Measurements from ENCODE around the gene PGBD1. TPM values are rescaled to one million over a fixed set of nuclear protein-coding genes. Genes with fewer than 3 reads are reported as not detected.
"Not testable (repeated sequence)": the region's sequence is repeated elsewhere in the genome, so short reads cannot be mapped to it uniquely, and the experiment has no call there.

PGBD1 gene
- total RNA-seq, 4 donors from 2014 or later, result 0.75 to 3.2 (median 2.3) TPM

DNA sequence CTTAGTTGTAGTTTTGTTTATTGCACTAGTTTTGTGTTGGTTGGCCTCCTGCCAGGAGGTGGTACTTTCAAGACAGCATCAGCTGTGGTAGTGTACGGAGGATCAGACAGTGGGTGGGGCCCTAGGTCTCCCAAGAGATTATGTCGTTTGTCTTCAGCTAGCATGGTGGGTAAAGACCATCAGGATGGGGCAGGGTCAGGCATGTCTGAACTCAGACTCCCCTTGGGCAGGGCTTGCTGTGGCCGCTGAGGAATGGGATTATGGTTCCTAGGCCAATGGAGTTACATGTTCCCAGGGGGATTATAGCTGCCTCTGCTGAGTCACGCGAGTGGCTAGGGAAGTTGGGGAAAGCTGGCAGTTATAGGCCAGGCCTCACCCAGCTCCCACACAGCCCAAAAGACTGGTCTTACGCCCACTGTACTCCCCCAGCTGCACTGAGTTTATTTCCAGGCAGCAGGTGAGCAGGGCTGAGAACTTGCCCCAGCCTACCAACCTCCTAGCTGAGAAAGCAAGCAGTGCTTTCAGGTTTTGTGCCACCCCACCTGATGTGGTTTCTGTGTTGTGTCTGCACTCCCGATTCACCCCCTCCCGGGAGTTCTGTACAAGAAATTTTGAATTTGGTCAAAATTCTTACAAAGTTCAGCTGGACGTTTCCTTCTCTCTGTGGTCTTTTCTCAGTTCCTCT lies 29.9 kb downstream of the PGBD1 start:
- in situ Hi-C loops (cut with MboI; ENCODE audit: low pct_ligation_motif_present in 1 of 4, low pct_unique_long_range_greater_than_20kb in 1 of 4, low sequenced_read_pairs in 3 of 4), result no loop called here
- Histone ChIP-seq H3K9me3 (peaks cover 3 to 10% of the 10 kb centered on the region in 2 donors), H3K36me3 (no peaks in the 10 kb centered on the region), H3K27me3 (no peaks in the 10 kb centered on the region), H3K27ac (no peak overlapping the region), H3K4me3 (no peak overlapping the region), H3K4me1 (no peaks in the 10 kb centered on the region)
- 70 to 82% methylated on average over 3 to 9 of the region's 9 CpGs for WGBS, 2 donors (ENCODE audit: low coverage in 1 of 2)
- intact Hi-C loops (cut with DNase I; ENCODE audit: low total_unique reads), result no loop called here
- TF ChIP-seq POLR2A (IDR thresholded peaks at IDR 0.05) (no peak), EP300 (IDR thresholded peaks at IDR 0.05; ENCODE audit: low read depth) (no peak), POLR2AphosphoS5 (IDR thresholded peaks at IDR 0.05) (no peak)
- TF ChIP-seq, protein P1, sequence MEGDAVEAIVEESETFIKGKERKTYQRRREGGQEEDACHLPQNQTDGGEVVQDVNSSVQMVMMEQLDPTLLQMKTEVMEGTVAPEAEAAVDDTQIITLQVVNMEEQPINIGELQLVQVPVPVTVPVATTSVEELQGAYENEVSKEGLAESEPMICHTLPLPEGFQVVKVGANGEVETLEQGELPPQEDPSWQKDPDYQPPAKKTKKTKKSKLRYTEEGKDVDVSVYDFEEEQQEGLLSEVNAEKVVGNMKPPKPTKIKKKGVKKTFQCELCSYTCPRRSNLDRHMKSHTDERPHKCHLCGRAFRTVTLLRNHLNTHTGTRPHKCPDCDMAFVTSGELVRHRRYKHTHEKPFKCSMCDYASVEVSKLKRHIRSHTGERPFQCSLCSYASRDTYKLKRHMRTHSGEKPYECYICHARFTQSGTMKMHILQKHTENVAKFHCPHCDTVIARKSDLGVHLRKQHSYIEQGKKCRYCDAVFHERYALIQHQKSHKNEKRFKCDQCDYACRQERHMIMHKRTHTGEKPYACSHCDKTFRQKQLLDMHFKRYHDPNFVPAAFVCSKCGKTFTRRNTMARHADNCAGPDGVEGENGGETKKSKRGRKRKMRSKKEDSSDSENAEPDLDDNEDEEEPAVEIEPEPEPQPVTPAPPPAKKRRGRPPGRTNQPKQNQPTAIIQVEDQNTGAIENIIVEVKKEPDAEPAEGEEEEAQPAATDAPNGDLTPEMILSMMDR (IDR thresholded peaks at IDR 0.05), result no peak
- DNase-seq, result no peak

DNA sequence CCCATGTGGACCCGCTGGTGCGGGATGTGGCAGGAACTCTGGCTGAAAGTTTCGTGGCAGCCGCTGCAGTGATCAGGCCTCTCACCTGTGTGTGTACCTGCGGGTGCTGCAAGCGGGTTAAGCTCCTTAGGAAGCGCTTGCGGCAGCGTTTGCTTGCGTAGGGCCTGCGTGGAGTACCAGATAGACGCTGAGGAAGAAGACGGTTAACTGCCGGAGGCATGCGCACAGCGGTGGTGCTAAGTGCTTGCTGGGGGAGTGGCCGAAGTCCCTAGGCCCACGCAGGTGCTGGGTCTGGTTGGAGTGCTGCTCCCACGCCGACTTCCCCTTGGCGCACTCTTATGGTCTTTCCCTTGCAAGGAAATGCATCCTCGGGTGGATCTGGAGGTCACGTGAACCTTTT lies 31.6 kb downstream of the PGBD1 start:
- no peak overlapping the region for H3K27ac ChIP-seq
- H3K9me3 ChIP-seq, result no peaks in the 10 kb centered on the region
- H3K4me1 ChIP-seq, result no peaks in the 10 kb centered on the region
- H3K4me3 ChIP-seq, result no peak overlapping the region
- no peak for TF ChIP-seq POLR2A (IDR thresholded peaks at IDR 0.05)
- TF ChIP-seq EP300 (IDR thresholded peaks at IDR 0.05; ENCODE audit: low read depth), result no peak
- TF ChIP-seq POLR2AphosphoS5 (IDR thresholded peaks at IDR 0.05), result no peak
- TF ChIP-seq, protein P1 (IDR thresholded peaks at IDR 0.05), result no peak
- no peak for DNase-seq
- in situ Hi-C loops (cut with MboI; ENCODE audit: low pct_ligation_motif_present in 1 of 4, low pct_unique_long_range_greater_than_20kb in 1 of 4, low sequenced_read_pairs in 3 of 4), result no loop called here
- H3K27me3 ChIP-seq, result no peaks in the 10 kb centered on the region
- intact Hi-C loops (cut with DNase I; ENCODE audit: low total_unique reads), result no loop called here
- H3K36me3 ChIP-seq, result no peaks in the 10 kb centered on the region
- WGBS, 2 donors (ENCODE audit: low coverage in 1 of 2), result 90 to 92% methylated on average over 6 to 23 of the region's 23 CpGs

DNA sequence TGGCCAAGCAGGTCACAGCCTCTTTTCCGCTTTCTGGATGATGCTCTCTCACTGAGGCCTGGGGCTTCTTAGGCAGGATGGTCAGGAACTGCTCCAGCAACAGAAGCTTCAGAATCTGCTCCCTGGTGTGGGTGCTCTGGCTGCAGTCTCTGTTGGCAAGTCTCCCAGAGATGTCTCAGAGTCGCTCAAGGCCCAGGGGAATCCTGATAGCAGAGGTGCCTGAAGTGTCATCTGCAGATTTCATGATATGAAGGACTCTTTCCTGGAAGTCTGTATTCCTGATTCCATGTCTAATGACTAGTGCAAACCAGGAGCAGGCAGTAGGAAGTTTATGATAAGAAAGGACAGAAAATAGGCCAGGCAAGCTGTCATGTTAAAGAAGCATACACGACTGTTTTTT lies 34.3 kb downstream of the PGBD1 start:
- Histone ChIP-seq H3K36me3 (no peaks in the 10 kb centered on the region), H3K9me3 (no peaks in the 10 kb centered on the region), H3K27me3 (no peaks in the 10 kb centered on the region), H3K4me1 (no peaks in the 10 kb centered on the region), H3K4me3 (no peak overlapping the region), H3K27ac (no peak overlapping the region)
- intact Hi-C loops (cut with DNase I; ENCODE audit: low total_unique reads), result no loop called here
- TF ChIP-seq POLR2AphosphoS5 (IDR thresholded peaks at IDR 0.05) (no peak), POLR2A (IDR thresholded peaks at IDR 0.05) (no peak), EP300 (IDR thresholded peaks at IDR 0.05; ENCODE audit: low read depth) (no peak)
- TF ChIP-seq, protein P1 (IDR thresholded peaks at IDR 0.05), result no peak
- DNase-seq, result no peak
- WGBS, 2 donors (ENCODE audit: low coverage in 1 of 2), result 79 to 80% methylated on average over 1 to 3 of the region's 3 CpGs
- in situ Hi-C loops (cut with MboI; ENCODE audit: low pct_ligation_motif_present in 1 of 4, low pct_unique_long_range_greater_than_20kb in 1 of 4, low sequenced_read_pairs in 3 of 4), result no loop called here

DNA sequence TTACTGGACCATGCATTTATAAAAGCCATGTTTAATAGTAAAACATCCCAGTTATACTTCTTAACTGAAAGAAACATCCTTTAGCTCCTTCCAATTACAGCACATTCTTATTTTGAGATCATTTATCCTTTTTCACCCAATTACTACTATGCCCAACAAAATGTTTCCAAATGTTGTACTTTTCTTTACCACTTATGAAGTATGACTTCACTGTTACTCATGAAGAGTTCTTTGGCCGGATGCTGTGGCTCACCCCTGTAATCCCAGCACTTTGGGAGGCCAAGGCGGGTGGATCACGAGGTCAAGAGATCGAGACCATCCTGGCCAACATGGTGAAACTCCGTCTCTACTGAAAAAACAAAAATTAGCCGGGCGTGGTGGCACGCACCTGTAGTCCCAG lies 36.5 kb downstream of the PGBD1 start:
- intact Hi-C loops (cut with DNase I; ENCODE audit: low total_unique reads); H3K27me3 ChIP-seq; in situ Hi-C loops (cut with MboI; ENCODE audit: low pct_ligation_motif_present in 1 of 4, low pct_unique_long_range_greater_than_20kb in 1 of 4, low sequenced_read_pairs in 3 of 4); H3K36me3 ChIP-seq; H3K4me1 ChIP-seq; DNase-seq; H3K4me3 ChIP-seq; H3K27ac ChIP-seq; H3K9me3 ChIP-seq: not testable (repeated sequence)
- WGBS, 2 donors (ENCODE audit: low coverage in 1 of 2), result 94% methylated on average over 8 of the region's 8 CpGs; no CpG with 5 or more reads in 1 of the 2 donors

DNA sequence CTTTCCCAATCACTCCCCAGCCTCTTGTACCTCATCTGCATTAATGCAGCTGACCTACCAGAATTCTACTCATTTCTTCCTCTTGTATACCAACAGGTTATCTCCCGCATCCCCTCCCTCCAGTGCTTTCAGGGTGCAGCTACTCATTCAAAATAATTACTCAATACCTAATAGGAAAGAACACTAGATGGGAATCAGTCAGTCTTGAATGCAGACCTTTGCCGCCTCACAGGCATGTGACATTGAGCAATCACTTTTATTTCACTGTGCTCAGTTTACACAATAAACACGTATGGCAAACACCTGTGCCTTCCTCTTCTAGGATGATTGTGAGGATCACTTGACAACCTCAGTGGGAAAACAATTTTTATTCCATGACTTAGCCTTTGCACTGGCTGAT lies 41.3 kb downstream of the PGBD1 start:
- H3K4me1 ChIP-seq, result no peaks in the 10 kb centered on the region
- H3K36me3 ChIP-seq, result peaks cover 4 to 23% (median 20%) of the 10 kb centered on the region in 4 donors
- H3K4me3 ChIP-seq, result no peak overlapping the region
- TF ChIP-seq EP300 (IDR thresholded peaks at IDR 0.05; ENCODE audit: low read depth) (no peak), POLR2AphosphoS5 (IDR thresholded peaks at IDR 0.05) (no peak), POLR2A (IDR thresholded peaks at IDR 0.05) (no peak)
- TF ChIP-seq, protein P1 (IDR thresholded peaks at IDR 0.05), result no peak
- intact Hi-C loops (cut with DNase I; ENCODE audit: low total_unique reads) (no loop called here), in situ Hi-C loops (cut with MboI; ENCODE audit: low pct_ligation_motif_present in 1 of 4, low pct_unique_long_range_greater_than_20kb in 1 of 4, low sequenced_read_pairs in 3 of 4) (no loop called here)
- peaks cover 26 to 28% of the 10 kb centered on the region in 2 donors for H3K9me3 ChIP-seq
- H3K27ac ChIP-seq, result no peak overlapping the region
- no peak for DNase-seq
- WGBS, 2 donors (ENCODE audit: low coverage in 1 of 2), result 88 to 100% methylated on average over 1 to 3 of the region's 3 CpGs
- H3K27me3 ChIP-seq, result no peaks in the 10 kb centered on the region

Measured in transverse colon (tissue), 4 donors.